ENCODE measurements around the gene STK11.

Gene STK11

GRCh38 chr19:1252821-1253513 lies 47.4 kb downstream of the STK11 start:
- H3K4me3 ChIP-seq = peak overlapping the region; percentile 96
- peak; percentile 98 for DNase-seq (ENCODE audit: low spot score)

GRCh38 chr19:1253514-1254080 lies 48.0 kb downstream of the STK11 start:
- H3K4me3 ChIP-seq = peak overlapping the region; percentile 96
- peak overlapping the region; percentile 93 to 100 for H3K27ac ChIP-seq
- DNase-seq (ENCODE audit: low spot score) = no peak
- no peak for TF ChIP-seq CTCF (IDR thresholded peaks at IDR 0.05)

More at GRCh38 chr19:1252821-1253513, 47.4 kb downstream of the STK11 start:
- no peak for TF ChIP-seq CTCF (IDR thresholded peaks at IDR 0.05)
- H3K27ac ChIP-seq = peak overlapping the region; percentile 93 to 100

GRCh38 chr19:1254081-1254527 lies 48.5 kb downstream of the STK11 start:
- TF ChIP-seq CTCF (IDR thresholded peaks at IDR 0.05) = no peak
- H3K27ac ChIP-seq = peak overlapping the region; percentile 93 to 100
- DNase-seq (ENCODE audit: low spot score) = no peak
- peak overlapping the region; percentile 96 for H3K4me3 ChIP-seq

GRCh38 chr19:1254530-1255185 lies 49.1 kb downstream of the STK11 start:
- Histone ChIP-seq H3K27ac (peak overlapping the region; percentile 93 to 100), H3K4me3 (peak overlapping the region; percentile 96)
- no peak for DNase-seq (ENCODE audit: low spot score)
- TF ChIP-seq CTCF (IDR thresholded peaks at IDR 0.05) = no peak

GRCh38 chr19:1255186-1256161 lies 49.9 kb downstream of the STK11 start:
- H3K27ac ChIP-seq = peak overlapping the region; percentile 93 to 100
- peak overlapping the region; percentile 43 for H3K4me3 ChIP-seq
- no peak for DNase-seq (ENCODE audit: low spot score)
- no peak for TF ChIP-seq CTCF (IDR thresholded peaks at IDR 0.05)

GRCh38 chr19:1256646-1257474 lies 51.3 kb downstream of the STK11 start:
- Histone ChIP-seq H3K27ac (peak overlapping the region in 1 of 2 donors; percentile 24), H3K4me3 (no peak overlapping the region)
- no peak for TF ChIP-seq CTCF (IDR thresholded peaks at IDR 0.05)
- no peak for DNase-seq (ENCODE audit: low spot score)

All from coronary artery (tissue), 2 donors.